M059J (cell line): ENCODE results near the gene TOR4A. TPM values are rescaled to one million over a fixed set of nuclear protein-coding genes. Genes with fewer than 3 reads are reported as not detected.

Experiments
- DNase-seq: peaks from one replicate; pipeline ENCODE4 v3.0.0-alpha.2; 2012; ENCODE audit warnings: low read depth
- total RNA-seq: library from RNA; depleted of rRNA; stranded (reverse); fragments of >200 nt; shearing (Covaris generic); gene quantifications from 2 replicates; pipeline ENCODE4 v1.2.3, GENCODE V29; 2014

Gene TOR4A
- total RNA-seq, 1 experiment from 2014 or later: 1.7 TPM

DNA sequence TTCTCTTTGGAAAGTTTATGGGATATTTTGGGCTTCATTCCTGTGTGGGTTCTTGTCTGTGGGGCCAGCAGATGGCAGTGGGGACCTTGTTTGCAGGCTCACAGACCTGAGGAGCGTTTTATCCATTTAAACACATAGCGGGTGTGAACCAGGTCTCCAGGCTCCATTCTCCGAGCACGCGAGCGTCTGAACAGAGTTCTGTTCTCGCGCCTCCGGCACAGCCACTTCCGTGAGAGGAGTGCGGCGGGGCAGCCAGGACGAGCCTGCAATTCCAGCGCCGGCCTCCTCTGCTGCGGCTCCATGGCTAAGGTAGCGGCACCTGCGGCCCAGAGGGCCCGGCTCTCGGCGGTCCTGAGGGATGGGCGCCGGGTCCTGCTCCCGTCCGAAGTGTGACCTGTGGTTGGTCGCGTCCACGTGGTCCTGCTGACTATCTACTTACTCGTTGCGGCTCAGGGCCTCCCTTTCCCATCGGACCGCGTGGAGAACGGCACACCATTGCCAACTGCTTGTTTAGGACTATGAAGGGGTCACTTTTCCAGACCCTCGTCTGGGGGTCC is 17.2 kb downstream of the TOR4A start:
- DNase-seq: peak; percentile 39

DNA sequence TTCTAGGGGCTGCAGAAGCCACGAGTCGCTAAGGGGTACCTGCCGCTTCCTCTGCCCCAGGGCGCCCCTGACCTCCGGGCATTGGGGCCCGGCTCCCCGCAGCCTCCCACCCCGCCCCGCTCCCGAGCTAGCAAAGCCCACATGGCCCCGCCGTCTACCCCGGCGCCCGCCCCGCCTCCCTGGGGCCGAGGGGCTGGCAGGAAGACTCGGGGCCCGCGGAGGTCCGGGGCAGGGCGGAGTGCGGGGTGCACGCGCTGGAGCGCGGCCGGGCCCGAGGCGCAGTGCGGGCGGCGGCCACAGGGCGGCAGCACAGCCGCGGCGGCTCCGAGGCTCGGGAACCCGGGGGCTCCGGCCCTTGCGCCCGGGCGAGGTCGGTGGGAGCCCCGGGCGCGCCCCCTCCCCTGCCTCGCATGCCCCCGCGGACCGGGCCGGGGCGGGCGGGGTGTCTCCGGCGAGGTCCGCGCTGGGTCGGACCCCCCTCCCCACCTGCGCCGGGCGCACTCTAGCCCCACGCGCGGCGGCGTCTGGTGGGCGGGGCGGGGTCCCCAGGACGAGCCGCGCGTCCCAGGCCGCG is 17.8 kb downstream of the TOR4A start:
- no peak for DNase-seq

DNA sequence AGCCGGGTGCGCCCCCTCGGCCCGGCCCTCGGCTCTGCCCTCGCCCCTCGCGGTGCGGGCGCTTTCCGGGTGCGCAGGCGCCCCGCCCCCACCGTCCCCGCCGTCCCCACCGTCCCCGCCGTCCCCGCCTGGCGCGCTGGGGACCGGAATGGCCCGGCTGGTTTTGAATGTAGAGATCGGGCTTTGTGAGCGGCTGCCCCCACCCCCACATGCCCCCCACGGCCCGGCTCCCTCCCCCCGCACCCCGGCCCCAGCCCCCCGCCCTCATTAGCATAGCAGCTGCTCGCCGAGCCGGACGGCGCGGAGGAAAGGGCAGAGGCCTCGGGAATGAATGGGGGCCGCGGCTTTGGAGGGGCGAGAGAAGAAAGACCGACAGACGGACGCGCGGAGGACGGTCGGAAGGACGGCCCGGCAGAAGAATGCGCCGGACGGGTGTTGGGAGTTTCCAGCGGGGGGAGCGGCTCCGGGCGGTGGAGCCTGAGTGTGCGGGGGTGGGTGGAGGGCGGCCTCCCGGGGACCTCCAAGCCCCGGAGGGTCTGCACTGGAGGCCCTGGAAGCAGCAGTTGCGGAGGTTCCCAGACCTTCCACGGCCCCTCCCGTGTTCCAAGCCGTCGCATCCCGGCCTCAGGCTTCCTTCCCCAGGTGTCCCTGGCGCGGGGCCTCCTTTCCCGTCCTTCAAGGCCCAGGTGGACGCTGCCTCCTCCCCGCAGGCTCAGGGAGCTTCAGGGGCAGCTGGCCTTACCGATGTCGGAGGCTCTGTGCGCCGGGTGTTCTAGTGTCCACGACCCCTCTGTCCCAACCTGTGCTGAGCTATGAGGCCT is 18.5 kb downstream of the TOR4A start:
- DNase-seq: no peak

DNA sequence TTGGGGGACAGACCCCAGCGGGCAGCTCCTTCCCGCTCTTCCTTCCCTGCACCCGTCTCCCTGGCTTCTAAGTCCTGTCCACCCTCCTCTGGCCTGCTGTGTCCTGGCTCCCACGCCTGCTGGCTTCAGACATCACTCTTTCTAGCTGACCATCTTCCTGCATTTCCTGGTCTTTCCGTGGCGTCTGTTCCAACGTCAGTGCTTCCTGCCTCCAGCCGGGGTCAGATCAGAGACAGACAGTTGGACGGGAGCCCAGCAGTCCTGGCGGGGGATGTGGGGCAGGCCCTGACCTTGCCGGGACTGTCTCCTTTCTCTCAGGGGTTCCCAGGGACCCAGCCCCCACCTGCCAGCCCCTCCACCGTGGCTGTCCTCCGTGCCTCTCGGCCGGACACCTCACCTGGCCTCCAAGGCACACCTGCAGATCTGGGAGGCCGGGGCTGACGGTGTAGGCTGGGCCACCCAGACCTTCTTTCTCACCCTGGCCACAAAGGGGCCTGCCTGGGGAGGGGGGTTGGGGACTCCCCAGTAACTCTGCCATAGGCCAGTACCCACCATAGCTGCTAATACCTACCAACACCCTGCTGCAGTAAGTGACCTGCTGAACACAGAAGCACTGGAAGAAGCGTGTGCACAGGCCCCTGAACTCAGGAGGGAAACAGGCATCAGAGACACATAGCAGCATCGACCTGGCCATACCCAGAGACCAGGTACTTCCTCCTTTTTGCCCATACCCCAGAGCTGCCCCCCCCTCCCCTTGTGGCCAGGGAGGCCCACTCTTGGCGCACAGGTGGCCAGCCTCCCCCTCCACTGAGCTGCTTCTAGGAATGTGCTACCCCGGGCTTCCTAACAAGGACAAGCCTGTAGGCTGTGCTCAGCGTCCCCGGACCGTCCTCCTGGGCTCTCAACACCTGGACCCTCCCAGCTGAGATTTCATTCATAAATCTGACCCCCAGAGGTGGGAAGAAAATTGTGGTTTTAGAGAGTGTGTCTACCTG is 19.4 kb downstream of the TOR4A start:
- DNase-seq: peak; percentile 57

DNA sequence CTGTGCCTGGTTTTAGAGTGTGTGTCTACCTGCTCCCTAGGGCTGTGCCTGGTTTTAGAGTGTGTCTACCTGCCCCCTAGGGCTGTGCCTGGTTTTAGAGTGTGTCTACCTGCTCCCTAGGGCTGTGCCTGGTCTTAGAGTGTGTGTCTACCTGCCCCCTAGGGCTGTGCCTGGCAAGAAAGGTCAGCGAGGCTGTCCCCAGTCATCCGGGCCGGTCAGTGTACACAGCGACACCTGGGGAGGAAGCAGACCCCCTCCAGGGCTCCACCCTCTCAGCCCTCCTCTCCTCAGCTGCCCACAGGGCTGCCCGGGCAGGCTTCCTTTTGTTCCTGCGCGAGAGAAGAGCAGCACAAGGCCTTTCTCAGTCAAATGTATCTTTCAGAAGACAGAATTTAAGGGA is 20.4 kb downstream of the TOR4A start:
- DNase-seq: no peak

DNA sequence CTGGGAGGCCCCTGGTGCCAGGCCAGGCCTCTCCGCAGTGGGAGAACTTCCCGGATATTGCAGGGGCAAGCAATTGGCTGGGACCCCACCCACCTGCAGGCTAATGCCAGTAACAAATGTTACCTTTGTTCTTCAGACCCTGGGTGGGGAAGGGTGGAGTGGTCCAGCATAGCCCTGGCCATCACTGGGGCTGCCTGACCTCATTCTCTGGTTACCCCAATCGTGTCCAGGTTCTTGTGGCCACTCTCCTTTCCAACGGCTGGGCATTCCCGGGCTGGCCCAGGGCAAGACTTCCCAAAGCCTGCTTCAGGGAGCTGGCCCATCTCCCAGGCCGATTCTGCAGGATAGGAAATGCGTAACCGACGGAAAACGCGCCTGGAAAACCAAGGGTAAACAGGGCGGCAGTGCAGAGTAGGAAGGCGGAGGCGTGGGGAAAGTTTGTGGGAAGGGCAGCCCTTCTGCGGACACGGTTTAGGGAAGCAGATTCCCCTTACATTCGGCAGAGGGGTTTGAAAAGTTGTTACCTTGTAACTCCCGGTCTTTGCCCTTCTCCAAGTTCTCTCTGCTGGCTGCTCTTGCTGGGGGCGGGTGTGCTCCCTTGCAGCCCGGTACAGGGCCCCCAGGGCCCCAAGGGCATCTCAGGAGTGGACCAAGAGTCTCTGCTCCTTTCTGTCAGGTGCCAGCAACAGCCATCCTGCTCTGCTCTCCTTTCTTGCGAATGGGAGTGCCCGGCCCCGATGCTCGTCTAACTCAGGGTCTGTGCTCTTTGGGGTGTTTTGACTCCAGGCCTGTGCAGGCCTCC is 21.1 kb downstream of the TOR4A start:
- peak; percentile 53 for DNase-seq

DNA sequence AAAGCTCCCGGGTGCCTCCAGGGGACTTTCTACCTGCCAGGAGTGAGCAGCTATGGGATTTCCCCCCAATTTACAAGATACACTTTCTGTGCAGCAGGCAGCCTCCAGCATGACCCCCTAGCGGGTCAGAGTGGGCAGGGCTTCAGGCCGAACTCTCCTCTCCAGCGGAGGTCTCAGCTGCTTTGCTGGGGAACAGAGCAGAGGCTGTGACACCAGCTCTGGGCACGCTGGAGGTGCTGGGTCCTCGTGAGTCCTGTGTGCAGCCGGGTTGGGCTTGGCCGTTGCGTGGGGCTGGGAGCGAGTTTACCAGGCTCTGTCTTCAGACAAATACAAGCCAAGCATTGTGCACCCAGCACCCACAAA is 21.7 kb downstream of the TOR4A start:
- DNase-seq: no peak

DNA sequence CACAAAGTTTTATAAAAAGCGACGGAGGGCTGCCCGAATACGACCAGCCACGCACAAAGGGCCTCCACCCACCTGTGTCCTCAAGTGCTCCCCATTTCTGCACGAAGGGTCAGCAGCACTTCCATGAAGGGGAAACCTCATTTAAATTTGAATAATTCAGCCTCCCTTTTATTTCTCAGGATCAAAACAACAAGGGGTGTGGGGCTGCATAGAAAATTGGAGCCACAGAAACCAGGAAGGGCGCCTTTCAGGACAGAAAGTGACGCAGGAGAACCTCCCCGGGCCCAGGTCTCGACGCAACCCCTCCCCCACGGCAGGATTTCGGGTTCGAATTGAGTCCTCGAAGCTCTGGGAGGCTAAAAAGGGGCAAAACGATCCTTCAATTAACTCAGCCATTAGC is 22.4 kb downstream of the TOR4A start:
- DNase-seq: no peak

DNA sequence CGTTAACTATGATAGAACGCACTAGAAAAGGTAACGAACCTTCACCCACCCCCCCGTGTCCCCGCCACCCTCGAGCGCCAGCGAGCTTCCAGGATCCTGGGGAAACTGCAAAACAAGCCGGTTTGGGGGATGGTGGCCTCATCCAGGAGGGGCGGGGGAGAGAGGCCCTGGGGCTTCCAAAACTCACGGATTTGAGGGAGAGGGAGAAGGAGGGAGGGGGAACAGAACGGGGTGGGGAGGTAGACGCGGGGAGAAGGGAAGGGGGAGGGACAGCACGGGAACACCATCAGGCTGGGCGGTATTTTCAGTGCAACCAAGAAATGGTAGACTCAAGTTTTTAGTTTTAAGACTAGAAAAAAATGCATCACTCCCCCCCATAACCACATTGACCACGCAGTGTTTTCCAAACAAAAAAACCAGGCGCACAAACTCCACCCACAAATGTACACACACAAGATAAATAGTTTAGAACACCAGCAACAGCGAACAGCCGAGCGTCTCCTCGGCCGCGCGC is 23.1 kb downstream of the TOR4A start:
- no peak for DNase-seq

DNA sequence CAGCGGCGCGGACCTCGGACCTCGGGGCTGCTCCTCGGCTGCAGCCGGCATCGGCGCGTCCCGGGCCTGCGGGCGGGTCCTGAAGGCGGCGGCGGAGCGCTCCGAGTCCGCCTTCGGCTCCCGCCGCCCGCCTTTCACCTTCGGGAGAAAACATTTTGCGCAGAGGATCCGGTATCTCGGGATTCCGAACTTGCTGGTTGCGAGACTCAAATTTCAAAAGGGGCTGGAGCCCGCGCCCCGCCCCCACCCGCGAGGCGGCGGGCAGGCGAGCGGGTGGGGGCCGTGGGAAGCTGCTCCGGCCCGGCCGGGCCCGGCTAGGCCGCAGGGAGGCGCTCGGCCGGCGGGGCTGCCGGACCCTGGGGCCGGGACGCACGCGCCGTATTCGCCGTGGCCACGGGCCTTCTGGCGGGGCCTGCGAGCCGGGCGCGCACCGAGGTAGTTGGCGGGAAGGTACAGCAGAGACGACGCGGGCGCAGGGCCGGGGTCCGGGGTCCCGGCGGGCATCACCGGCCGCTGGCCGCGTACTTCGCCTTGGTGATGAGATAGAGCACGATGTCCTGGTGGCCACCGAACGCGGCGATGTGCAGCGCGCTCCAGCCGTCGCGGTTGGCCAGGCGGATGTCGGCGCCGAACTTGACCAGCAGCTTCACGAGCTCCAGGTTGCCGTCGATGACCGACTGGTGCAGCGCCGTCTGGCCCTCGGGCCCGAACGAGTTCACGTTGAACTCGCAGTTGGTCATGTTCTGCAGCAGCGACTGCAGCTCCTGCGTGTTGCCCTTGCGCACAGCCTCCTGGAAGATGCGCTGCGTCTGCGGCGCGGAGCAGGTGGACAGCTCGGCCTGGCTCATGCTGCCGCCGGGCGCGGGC is 23.8 kb downstream of the TOR4A start:
- peak; percentile 34 for DNase-seq

DNA sequence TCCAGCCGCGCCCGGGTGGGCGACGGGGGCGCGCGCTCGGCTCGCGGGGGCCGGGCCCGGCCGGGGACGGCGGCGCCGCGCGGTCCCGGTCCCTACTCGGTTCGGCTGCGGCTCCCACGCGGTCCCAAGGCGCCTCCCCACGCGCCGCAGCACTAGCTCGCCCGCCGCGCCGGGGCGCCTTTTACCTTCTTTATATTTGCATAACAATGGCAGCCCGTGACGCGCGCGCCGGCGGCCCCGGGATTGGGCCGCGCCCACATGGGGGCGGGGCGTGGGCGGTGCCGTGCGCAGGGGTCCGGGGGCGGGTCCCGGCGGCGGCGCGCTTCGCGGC is 24.6 kb downstream of the TOR4A start, which contains the start of gene NRARP:
Gene NRARP, minus strand, starts transcription at position 154 of the 331 bp plus-strand sequence. CDS start 343 bp downstream, outside the sequence.
- no peak for DNase-seq

DNA sequence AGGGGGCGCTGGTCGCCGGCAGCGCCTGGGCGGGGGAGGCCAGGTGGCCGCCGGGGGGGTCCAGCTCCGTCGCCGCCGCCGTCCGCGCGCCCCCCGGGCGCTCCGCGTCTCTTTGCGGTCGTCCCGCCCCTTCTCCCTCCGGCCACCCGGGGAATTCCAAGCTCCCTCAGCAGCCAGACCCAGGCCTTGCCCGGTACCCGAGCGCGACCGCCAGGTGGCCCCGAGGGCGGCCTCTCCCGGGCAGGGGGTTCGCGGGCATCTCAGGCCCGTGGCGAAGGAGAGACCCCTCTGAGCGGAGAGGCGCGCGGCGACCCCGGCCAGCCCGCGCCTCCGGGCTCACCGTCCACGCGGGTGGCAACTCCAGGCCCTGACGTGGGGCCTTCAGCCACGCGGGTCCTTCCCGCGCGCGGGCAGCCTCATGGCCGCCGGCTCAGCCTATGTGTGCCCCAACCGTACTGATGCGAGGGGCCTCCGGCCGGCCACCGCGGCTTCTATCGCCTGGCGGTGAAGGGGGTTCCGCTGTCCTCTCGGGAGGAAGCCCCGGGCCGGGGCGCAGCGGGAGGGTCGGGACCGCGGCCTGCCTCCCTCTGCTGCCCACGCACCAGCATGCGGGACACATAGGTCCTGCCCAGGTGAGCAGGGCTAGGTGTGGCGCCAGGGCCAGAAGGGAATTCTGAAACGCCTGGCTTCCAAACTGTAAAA is 25.1 kb downstream of the TOR4A start:
- no peak for DNase-seq

DNA sequence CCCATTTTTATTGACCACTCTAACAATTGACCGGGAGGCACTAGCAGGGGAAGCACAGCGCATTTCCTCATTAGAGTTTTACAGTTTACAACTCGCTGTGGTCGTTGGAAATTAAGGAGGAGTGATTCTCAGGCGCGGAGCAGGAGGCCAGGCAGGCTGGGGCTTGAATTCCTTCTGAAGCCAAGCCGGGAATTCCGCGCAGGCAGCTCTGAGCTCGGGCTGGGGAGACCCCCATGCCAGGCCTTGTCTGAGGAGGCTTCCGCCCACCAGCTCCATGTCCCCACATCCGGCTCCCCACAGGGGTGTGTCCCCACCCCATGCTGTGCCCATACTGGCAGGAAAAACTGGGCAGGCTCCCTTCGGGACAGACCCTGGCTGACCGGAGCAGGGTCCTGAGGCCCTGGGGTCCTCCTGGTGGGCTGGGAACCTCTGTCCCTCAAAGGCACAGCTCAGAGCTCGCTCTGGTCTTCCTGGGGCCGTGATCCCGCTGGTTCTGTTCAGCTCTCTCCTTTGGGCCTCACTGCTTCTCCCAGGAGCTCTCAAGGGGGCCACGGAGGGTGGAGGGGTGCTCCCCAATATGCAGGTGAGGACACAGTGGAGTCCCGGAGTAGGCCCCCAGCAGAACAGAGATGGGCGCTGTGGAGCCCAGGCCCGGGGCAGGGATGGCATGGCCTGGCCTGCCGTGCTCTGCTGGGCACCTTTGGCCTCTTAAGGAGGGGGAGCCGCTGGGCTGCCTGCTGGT is 25.8 kb downstream of the TOR4A start:
- no peak for DNase-seq

DNA sequence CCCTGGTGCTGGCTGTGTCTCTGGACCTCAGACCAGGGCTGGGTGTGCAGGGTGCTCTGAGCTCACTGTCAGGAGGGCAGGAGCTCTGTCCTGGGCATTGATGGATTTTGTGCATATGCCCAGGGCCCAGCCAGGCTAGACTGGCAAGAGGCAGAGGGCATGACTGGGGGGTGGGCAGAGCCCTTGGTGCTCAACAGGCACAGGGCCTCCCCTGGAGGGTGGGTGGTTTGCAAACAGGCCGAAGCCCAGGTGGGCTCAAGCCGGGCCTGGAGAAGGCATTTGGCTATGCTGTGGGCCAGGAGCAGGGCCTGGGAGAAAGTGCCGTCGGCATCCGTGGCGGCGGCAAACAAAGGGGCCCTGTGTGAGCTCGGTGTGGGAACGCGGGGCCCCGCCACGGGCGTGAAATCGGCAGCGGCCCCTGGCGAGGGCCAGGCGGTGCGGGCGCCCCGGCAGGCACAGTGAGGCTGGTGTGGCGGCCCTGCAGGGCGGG is 26.4 kb downstream of the TOR4A start:
- no peak for DNase-seq

DNA sequence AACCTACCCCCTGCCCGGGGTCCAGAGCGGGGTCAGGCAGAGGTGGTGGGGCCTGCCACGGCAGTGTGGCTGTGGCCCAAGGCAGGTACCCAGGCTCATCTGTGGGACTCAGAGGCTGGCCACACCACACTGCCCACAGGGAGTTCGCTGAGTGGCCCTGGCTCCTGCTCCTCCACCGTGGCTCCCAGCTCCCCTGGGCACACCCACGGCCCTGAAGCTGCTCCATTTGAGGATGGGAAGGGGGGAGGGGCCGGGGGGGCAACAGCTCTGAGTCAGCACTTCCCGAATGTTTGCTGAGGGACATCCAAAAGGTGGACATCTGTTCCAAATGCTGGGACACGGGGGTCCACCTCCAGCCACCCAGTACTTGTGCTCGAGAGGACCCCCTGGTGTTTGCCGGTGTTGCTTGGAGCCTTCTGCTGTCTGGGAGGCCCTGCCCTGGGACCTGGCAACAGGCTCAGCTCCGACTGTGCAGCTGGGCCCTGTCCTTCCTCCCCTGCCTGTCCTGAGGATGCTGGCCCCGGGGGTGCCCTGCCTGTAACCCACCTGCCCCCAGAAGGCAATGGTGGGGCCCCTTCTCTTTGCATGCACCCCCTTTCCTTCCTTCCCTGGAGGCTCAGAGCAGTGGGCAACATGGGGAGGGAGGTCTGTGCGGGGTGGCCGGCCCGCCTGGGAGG is 27.0 kb downstream of the TOR4A start:
- DNase-seq: no peak

DNA sequence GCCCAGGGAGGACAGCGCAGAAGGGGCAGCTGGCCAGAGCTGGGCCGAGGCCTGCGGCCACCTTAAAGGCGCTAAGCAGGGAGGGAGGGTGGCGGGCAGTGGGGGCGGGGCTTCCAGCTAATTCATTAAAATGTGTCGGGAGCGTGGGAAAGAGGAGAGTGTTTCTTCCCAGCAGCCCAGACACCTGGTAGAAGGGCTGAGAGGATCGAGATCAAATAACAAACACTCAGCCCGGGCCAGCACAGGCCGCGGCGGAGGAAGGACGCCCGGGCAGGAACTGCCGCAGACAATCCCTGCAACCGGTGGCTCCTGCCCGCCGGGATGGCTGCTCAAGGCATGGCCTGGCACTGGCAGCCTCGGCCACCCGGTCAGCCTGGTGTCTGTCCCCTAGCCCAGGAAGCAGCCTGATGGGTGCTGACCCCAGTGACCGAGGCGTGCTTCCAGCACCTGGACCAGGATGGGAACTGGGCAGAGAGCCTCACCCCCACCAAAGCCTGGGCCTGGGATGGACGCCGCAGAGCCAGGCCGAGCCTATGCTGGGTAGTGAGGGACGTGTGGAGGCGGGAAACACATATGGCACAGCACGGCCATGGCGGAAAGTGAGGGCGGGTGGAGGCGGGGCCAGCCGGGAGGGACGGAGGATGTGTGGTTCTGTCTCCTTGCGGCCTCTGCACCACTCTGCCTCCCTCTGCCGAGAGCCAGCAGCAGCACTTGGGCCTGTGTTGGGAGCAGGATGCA is 27.7 kb downstream of the TOR4A start:
- DNase-seq: no peak

DNA sequence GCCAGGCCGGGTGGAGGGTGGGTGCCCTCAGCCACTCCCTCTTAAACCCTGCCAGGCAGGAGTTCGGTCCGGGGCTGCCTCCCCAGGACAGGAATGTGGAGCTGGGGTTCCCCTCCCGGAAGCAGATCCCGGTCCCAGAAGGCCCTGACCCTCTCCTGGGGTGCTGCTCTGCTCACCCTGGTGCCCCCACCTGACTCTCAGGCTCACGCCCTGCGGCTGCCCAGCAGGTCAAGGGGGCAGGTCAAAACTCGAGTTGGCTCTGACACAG is 28.2 kb downstream of the TOR4A start:
- no peak for DNase-seq
